Naive B cell (primary cell): ENCODE results near the gene PPM1L. TPM values are rescaled to one million over a fixed set of nuclear protein-coding genes. Genes with fewer than 3 reads are reported as not detected.

Source experiments
- ATAC-seq, 2 donors: fragments of 150-1000 bp; cut with Tn5 transposase; 2 replicates each; pipeline ENCODE4 v1.10.0; 2021; ENCODE audit warnings: low read depth in 2 of 2, mild to moderate bottlenecking in 2 of 2, moderate library complexity in 2 of 2
- DNase-seq: peaks from one replicate; pipeline ENCODE4 v3.0.0; 2022
- H3K27ac Mint-ChIP-seq, 6 donors: one replicate each; pipeline ENCODE4 v1.8.0; 2020 to 2022; ENCODE audit warnings: mild to moderate bottlenecking in 6 of 6, mixed read lengths in 6 of 6, moderate library complexity in 5 of 6, inconsistent platforms in 2 of 6
- H3K27me3 Mint-ChIP-seq, 3 donors: one replicate each; pipeline ENCODE4 v1.8.0; 2021 to 2022; ENCODE audit warnings: mixed read lengths in 3 of 3, mild to moderate bottlenecking in 1 of 3
- H3K36me3 Mint-ChIP-seq, 2 donors: one replicate each; pipeline ENCODE4 v1.8.0; 2020 to 2022; ENCODE audit warnings: mixed read lengths in 2 of 2, inconsistent platforms in 1 of 2, mild to moderate bottlenecking in 1 of 2
- H3K4me1 Mint-ChIP-seq, 3 donors: one replicate each; pipeline ENCODE4 v1.8.0; 2020 to 2022; ENCODE audit warnings: mixed read lengths in 3 of 3, inconsistent platforms in 1 of 3, mild to moderate bottlenecking in 1 of 3, moderate library complexity in 1 of 3
- H3K4me3 Mint-ChIP-seq, 8 donors: one replicate each; pipeline ENCODE4 v1.8.0; 2020 to 2022; ENCODE audit warnings: mild to moderate bottlenecking in 8 of 8, mixed read lengths in 8 of 8, moderate library complexity in 8 of 8, inconsistent platforms in 2 of 8
- H3K9me3 Mint-ChIP-seq, 7 donors: one replicate each; pipeline ENCODE4 v1.8.0; 2020 to 2022; ENCODE audit warnings: mixed read lengths in 7 of 7, mild to moderate bottlenecking in 5 of 7, inconsistent platforms in 2 of 7, moderate library complexity in 1 of 7
- polyA plus RNA-seq, 6 donors: library from polyadenylated mRNA; unstranded; fragments of 300-500 nt; fragmentation: Illumina TruSeq; gene quantifications; one replicate each; pipeline ENCODE4 v1.2.3, GENCODE V29; 2021; ENCODE audit warnings: low read depth in 6 of 6

The PPM1L gene
- polyA plus RNA-seq, 6 donors from 2014 or later = 0.49 to 2.4 (median 2.1) TPM; not detected in 1

DNA sequence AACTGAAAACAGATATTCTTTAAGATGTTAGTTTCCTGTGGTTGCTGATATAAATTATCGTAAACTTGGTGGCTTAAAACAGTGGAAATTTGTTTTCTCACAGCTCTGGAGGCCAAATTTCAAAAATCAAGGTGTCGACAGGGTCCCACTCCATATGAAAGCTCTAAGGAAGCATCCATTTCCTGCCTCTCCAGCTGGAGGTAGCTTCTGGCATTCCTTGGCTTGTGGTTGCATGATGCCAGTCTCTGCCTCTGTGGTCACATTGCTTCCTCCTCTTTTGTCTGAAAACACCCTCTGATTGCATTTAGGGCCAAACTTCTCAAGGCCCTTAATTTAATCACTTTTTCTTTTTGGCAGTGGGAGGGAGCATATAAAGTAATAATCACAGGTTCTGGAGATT lies 96.8 kb downstream of the PPM1L start:
- Mint-ChIP-seq H3K9me3 (peaks cover 0 to 7% (median 0%) of the 10 kb centered on the region in 7 donors), H3K36me3 (peaks cover 0 to 4% of the 10 kb centered on the region in 2 donors), H3K27ac (no peak overlapping the region), H3K4me1 (no peaks in the 10 kb centered on the region), H3K27me3 (no peaks in the 10 kb centered on the region), H3K4me3 (no peak overlapping the region)
- DNase-seq = no peak
- ATAC-seq = no peak

- Mint-ChIP-seq H3K4me3 (no peak overlapping the region), H3K4me1 (no peaks in the 10 kb centered on the region), H3K27ac (no peak overlapping the region), H3K36me3 (no peaks in the 10 kb centered on the region), H3K9me3 (peaks cover 0 to 4% (median 0%) of the 10 kb centered on the region in 7 donors), H3K27me3 (no peaks in the 10 kb centered on the region)
- DNase-seq (no peak), ATAC-seq (no peak)
Observed at GRCh38 chr3:160856450-160856849, 100.4 kb downstream of the PPM1L start.

GRCh38 chr3:160857476-160858119 lies 101.6 kb downstream of the PPM1L start:
- no peak for DNase-seq
- no peaks in the 10 kb centered on the region for H3K4me1 Mint-ChIP-seq

DNA sequence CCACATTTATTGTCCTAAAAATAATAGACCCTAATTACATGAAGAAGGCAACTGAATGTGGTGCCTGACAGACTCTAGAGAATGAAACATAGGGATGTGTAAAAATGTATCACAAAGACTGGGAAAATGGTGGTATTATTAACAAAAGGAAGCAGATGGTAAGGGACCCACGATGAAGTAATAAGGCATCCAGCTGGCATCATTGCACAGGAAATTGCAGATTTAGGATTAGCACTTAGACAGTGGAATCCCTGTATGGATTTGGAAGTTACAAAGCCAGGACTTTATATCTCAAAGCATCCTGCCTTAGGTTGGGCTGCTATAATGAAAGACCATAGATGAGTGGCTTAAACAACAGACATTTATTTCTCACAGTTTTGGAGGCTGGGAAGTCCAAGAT lies 104.3 kb downstream of the PPM1L start:
- Mint-ChIP-seq H3K9me3 (no peaks in the 10 kb centered on the region), H3K4me1 (no peaks in the 10 kb centered on the region), H3K27ac (no peak overlapping the region), H3K27me3 (no peaks in the 10 kb centered on the region), H3K4me3 (no peak overlapping the region), H3K36me3 (no peaks in the 10 kb centered on the region)
- DNase-seq (no peak), ATAC-seq (no peak)

More at GRCh38 chr3:160857476-160858119, 101.6 kb downstream of the PPM1L start:
- H3K36me3 Mint-ChIP-seq = no peaks in the 10 kb centered on the region
- no peaks in the 10 kb centered on the region for H3K27me3 Mint-ChIP-seq
- H3K9me3 Mint-ChIP-seq = peaks cover 0 to 4% (median 0%) of the 10 kb centered on the region in 7 donors
- H3K4me3 Mint-ChIP-seq = no peak overlapping the region
- no peak overlapping the region for H3K27ac Mint-ChIP-seq
- no peak for ATAC-seq

DNA sequence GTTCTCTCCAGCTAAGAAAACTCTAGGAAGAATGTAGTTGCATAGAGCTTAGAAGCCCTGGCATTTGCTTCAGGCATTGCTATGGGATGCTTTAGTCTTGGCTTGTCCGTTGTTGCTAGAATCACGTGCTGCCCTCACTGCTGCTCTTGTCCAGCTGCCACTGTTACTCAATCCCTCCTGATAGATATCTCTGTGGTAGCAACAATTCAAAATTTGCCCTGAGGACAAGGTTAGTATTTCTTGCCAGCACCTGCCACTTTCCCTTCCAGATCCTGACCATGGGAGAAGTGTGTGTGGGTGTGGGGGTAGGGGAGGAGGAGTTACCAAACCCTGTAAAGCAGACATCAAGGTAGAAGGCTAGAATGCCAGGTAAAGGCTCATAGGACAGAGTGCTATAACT lies 113.8 kb downstream of the PPM1L start:
- H3K9me3 Mint-ChIP-seq = no peaks in the 10 kb centered on the region
- H3K4me3 Mint-ChIP-seq = no peak overlapping the region
- DNase-seq (no peak), ATAC-seq (no peak)
- no peaks in the 10 kb centered on the region for H3K36me3 Mint-ChIP-seq
- peak overlapping the region in 2 of 6 donors; percentile 28 to 58 for H3K27ac Mint-ChIP-seq
- H3K27me3 Mint-ChIP-seq = no peaks in the 10 kb centered on the region
- no peaks in the 10 kb centered on the region for H3K4me1 Mint-ChIP-seq

GRCh38 chr3:160870327-160870726 lies 114.3 kb downstream of the PPM1L start:
- H3K27ac Mint-ChIP-seq = no peak overlapping the region
- H3K36me3 Mint-ChIP-seq = no peaks in the 10 kb centered on the region
- no peaks in the 10 kb centered on the region for H3K4me1 Mint-ChIP-seq
- ATAC-seq (no peak), DNase-seq (no peak)
- H3K4me3 Mint-ChIP-seq = no peak overlapping the region
- no peaks in the 10 kb centered on the region for H3K9me3 Mint-ChIP-seq
- H3K27me3 Mint-ChIP-seq = no peaks in the 10 kb centered on the region

GRCh38 chr3:160874736-160875135 lies 118.7 kb downstream of the PPM1L start:
- Mint-ChIP-seq H3K4me3 (no peak overlapping the region), H3K36me3 (no peaks in the 10 kb centered on the region), H3K27ac (no peak overlapping the region), H3K9me3 (peaks cover 0 to 13% (median 2%) of the 10 kb centered on the region in 7 donors), H3K27me3 (no peaks in the 10 kb centered on the region), H3K4me1 (no peaks in the 10 kb centered on the region)
- ATAC-seq = no peak
- DNase-seq = no peak

GRCh38 chr3:160876643-160877042 lies 120.6 kb downstream of the PPM1L start:
- no peak for DNase-seq
- H3K4me3 Mint-ChIP-seq = no peak overlapping the region
- no peak for ATAC-seq
- H3K9me3 Mint-ChIP-seq = peaks cover 0 to 13% (median 2%) of the 10 kb centered on the region in 7 donors
- no peaks in the 10 kb centered on the region for H3K27me3 Mint-ChIP-seq
- no peak overlapping the region for H3K27ac Mint-ChIP-seq
- no peaks in the 10 kb centered on the region for H3K4me1 Mint-ChIP-seq
- H3K36me3 Mint-ChIP-seq = no peaks in the 10 kb centered on the region

GRCh38 chr3:160879859-160880258 lies 123.8 kb downstream of the PPM1L start:
- ATAC-seq = peak in 1 of 2 donors; percentile 39
- DNase-seq = no peak
- Mint-ChIP-seq H3K9me3 (peaks cover 0 to 13% (median 2%) of the 10 kb centered on the region in 7 donors), H3K4me3 (no peak overlapping the region), H3K36me3 (no peaks in the 10 kb centered on the region), H3K27ac (no peak overlapping the region), H3K4me1 (no peaks in the 10 kb centered on the region), H3K27me3 (no peaks in the 10 kb centered on the region)

- Mint-ChIP-seq H3K4me1 (peaks cover 0 to 6% (median 0%) of the 10 kb centered on the region in 3 donors), H3K27me3 (no peaks in the 10 kb centered on the region), H3K4me3 (no peak overlapping the region), H3K36me3 (peaks cover 4 to 21% of the 10 kb centered on the region in 2 donors), H3K27ac (peak overlapping the region in 1 of 6 donors; percentile 8), H3K9me3 (peaks cover 4 to 15% (median 9%) of the 10 kb centered on the region in 7 donors)
- no peak for DNase-seq
- no peak for ATAC-seq
Observed at GRCh38 chr3:160883373-160883772, 127.3 kb downstream of the PPM1L start.

DNA sequence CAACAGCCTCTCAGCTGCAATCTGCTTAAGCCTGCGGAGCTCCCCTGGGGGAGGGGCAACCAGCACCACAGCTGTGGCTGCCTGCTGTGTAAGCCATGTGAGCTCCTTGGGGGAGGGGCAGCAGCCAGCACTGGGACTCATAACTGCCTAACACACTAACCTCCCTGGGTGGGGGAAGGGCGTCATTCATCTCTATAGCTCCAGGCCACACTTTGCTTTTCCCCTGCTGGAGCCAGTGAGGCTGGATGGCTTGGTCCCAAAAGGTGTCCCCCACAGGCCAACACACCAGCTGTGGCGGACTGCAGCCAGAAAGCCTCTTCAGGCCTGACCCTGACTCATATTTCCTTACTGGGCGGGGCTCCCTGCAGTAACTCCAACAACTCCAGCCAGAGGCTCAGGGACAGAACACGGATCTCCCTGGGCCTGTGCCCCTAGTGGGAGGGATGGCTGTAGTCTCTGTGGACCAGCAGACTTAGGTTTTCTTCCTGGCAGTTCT lies 129.8 kb downstream of the PPM1L start:
- H3K4me1 Mint-ChIP-seq = peaks cover 0 to 6% (median 0%) of the 10 kb centered on the region in 3 donors
- H3K4me3 Mint-ChIP-seq = no peak overlapping the region
- DNase-seq = no peak
- peaks cover 4 to 29% of the 10 kb centered on the region in 2 donors for H3K36me3 Mint-ChIP-seq
- H3K27ac Mint-ChIP-seq = peak overlapping the region in 1 of 6 donors; percentile 39
- no peak for ATAC-seq
- peaks cover 9 to 31% (median 13%) of the 10 kb centered on the region in 7 donors for H3K9me3 Mint-ChIP-seq
- H3K27me3 Mint-ChIP-seq = no peaks in the 10 kb centered on the region

DNA sequence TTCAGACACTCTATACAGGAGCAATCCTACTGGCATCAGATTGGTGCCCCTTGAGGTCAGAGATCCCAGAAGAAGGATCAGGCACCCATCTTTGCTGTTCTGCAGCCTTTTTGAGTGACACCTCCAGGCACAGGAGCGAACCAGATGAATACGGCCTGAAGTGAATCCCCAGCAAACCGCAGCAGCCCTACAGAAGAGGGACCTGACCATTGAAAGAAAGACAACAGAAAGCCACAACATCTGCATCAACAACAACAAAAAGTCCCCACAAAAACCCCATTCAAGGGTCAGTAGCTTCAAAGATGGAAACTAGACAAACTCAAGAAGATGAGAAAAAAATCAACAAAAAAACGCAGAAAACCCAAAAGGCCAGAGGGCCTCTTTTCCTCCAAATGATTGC lies 130.4 kb downstream of the PPM1L start:
- peaks cover 0 to 6% (median 0%) of the 10 kb centered on the region in 3 donors for H3K4me1 Mint-ChIP-seq
- DNase-seq (no peak), ATAC-seq (no peak)
- peaks cover 9 to 33% (median 13%) of the 10 kb centered on the region in 7 donors for H3K9me3 Mint-ChIP-seq
- H3K4me3 Mint-ChIP-seq = no peak overlapping the region
- no peaks in the 10 kb centered on the region for H3K27me3 Mint-ChIP-seq
- H3K36me3 Mint-ChIP-seq = peaks cover 4 to 29% of the 10 kb centered on the region in 2 donors
- H3K27ac Mint-ChIP-seq = peak overlapping the region in 1 of 6 donors; percentile 39

GRCh38 chr3:160893207-160893606 lies 137.2 kb downstream of the PPM1L start:
- DNase-seq = no peak
- H3K4me3 Mint-ChIP-seq = no peak overlapping the region
- no peak overlapping the region for H3K27ac Mint-ChIP-seq
- H3K4me1 Mint-ChIP-seq = no peaks in the 10 kb centered on the region
- no peaks in the 10 kb centered on the region for H3K27me3 Mint-ChIP-seq
- H3K9me3 Mint-ChIP-seq = peaks cover 2 to 30% (median 7%) of the 10 kb centered on the region in 7 donors
- H3K36me3 Mint-ChIP-seq = peaks cover 0 to 10% of the 10 kb centered on the region in 2 donors
- no peak for ATAC-seq

GRCh38 chr3:160904691-160905090 lies 148.7 kb downstream of the PPM1L start:
- H3K27me3 Mint-ChIP-seq = peaks cover 0 to 6% (median 0%) of the 10 kb centered on the region in 3 donors
- no peaks in the 10 kb centered on the region for H3K4me1 Mint-ChIP-seq
- no peak overlapping the region for H3K4me3 Mint-ChIP-seq
- no peak overlapping the region for H3K27ac Mint-ChIP-seq
- peaks cover 0 to 14% (median 5%) of the 10 kb centered on the region in 7 donors for H3K9me3 Mint-ChIP-seq
- ATAC-seq = no peak
- H3K36me3 Mint-ChIP-seq = no peaks in the 10 kb centered on the region
- DNase-seq = no peak
